Cortex of kidney (tissue), 1 donor: ENCODE results near the gene HSPA12B.

Experiments
- DNase-seq: peaks from one replicate; lab custom pipeline; 2025; lab: John Stamatoyannopoulos, UW

The HSPA12B gene

GRCh38 chr20:3732327-3733118 is at the start of gene HSPA12B:
HSPA12B (plus strand) TSS chr20:3732685; CDS start chr20:3738675, 5,990 bp downstream.
- DNase-seq: no peak

- no peak for DNase-seq
Observed at GRCh38 chr20:3685341-3685740, 47.1 kb upstream of the HSPA12B start.

GRCh38 chr20:3686421-3686820 is 46.1 kb upstream of the HSPA12B start:
- DNase-seq: no peak

GRCh38 chr20:3686867-3687321 is 45.6 kb upstream of the HSPA12B start:
- DNase-seq: no peak

GRCh38 chr20:3687655-3688054 is 44.8 kb upstream of the HSPA12B start:
- DNase-seq: no peak

GRCh38 chr20:3689978-3690377 is 42.5 kb upstream of the HSPA12B start:
- DNase-seq: no peak

GRCh38 chr20:3690413-3690812 is 42.1 kb upstream of the HSPA12B start:
- DNase-seq: no peak

- no peak for DNase-seq
Observed at GRCh38 chr20:3691306-3691705, 41.2 kb upstream of the HSPA12B start.

GRCh38 chr20:3691897-3692296 is 40.6 kb upstream of the HSPA12B start:
- DNase-seq: no peak

- DNase-seq: no peak
Observed at GRCh38 chr20:3692706-3693294, 39.7 kb upstream of the HSPA12B start.

GRCh38 chr20:3693376-3693775 is 39.1 kb upstream of the HSPA12B start:
- no peak for DNase-seq

- no peak for DNase-seq
Observed at GRCh38 chr20:3694864-3695263, 37.6 kb upstream of the HSPA12B start.

GRCh38 chr20:3696200-3696599 is 36.3 kb upstream of the HSPA12B start:
- DNase-seq: no peak

- no peak for DNase-seq
Observed at GRCh38 chr20:3696745-3697587, 35.5 kb upstream of the HSPA12B start.

- no peak for DNase-seq
Observed at GRCh38 chr20:3697588-3698305, 34.7 kb upstream of the HSPA12B start.

GRCh38 chr20:3698591-3699001 is 33.9 kb upstream of the HSPA12B start:
- no peak for DNase-seq

GRCh38 chr20:3699037-3699436 is 33.4 kb upstream of the HSPA12B start:
- no peak for DNase-seq

- DNase-seq: no peak
Observed at GRCh38 chr20:3701061-3701998, 31.2 kb upstream of the HSPA12B start.

GRCh38 chr20:3702611-3703391 is 29.7 kb upstream of the HSPA12B start:
- DNase-seq: no peak

GRCh38 chr20:3704087-3704486 is 28.4 kb upstream of the HSPA12B start:
- DNase-seq: no peak
